K562 (cell line): ENCODE data around the gene CSAG1. TPM values are rescaled to one million over a fixed set of nuclear protein-coding genes. Genes with fewer than 3 reads are reported as not detected.

Experiments used
- ATAC-seq: fragments of 200-7000 bp; cut with Tn5 transposase; 3 replicates; pipeline ENCODE4 v1.9.1; 2020; ENCODE audit warnings: moderate library complexity
- Bru-seq: library from RNA; stranded (reverse); fragments of 400-500 nt; gene quantifications from one replicate; lab custom pipeline; 2021; lab: Mats Ljungman, UMichigan
- BruChase-seq, 2 experiments: library from RNA; stranded (reverse); fragments of 400-500 nt; gene quantifications; one replicate each; lab custom pipeline; 2021; lab: Mats Ljungman, UMichigan
- BruUV-seq: library from RNA; stranded (reverse); fragments of 400-500 nt; replicated peaks from 2 replicates; lab custom pipeline; 2021; lab: Mats Ljungman, UMichigan
- CTCF ChIA-PET: fragments of 300-600 bp; formaldehyde crosslinking; extraction: SDS; loops from one replicate; lab custom pipeline; 2021; ENCODE audit warnings: low intra/inter-chr PET ratio; lab: Yijun Ruan, JAX
- POLR2A ChIA-PET: fragments of 300-600, 350-650 bp; sonication (Branson Sonifier 250); formaldehyde crosslinking; extraction: SDS; loops from one replicate; lab custom pipeline; 2021; ENCODE audit warnings: antibody characterized with exemption, inconsistent platforms; lab: Yijun Ruan, JAX
- DNase-seq, 4 experiments: peaks; one replicate each; pipeline versions ENCODE4 v3.0.0 to v3.0.0-alpha.2; 2011 to 2018; ENCODE audit warnings: low spot score in 3 of 4, mixed read lengths in 3 of 4; ENCODE audit errors: extremely low read depth in 1 of 4
- FAIRE-seq: peaks from 2 replicates; lab custom pipeline; 2011; peaks lifted over from hg19 to GRCh38; lab: Jason Lieb, UNC
- H2AFZ ChIP-seq: 2 replicates; pipeline ENCODE4 v1.6.0; 2011; ENCODE audit warnings: low read depth, low read length, control low read depth, inconsistent platforms
- H3K27ac ChIP-seq: fragments of 200-600 bp; 3 replicates; pipeline ENCODE4 v1.8.0; 2011; ENCODE audit warnings: low read depth, mild to moderate bottlenecking, control low read depth, inconsistent platforms, low read length, moderate library complexity, mixed read lengths; ENCODE audit errors: extremely low read depth
- H3K27me3 ChIP-seq, 2 experiments: fragments of 300-600 bp in 1 of 2; 2 replicates in 1 of 2; 3 replicates in 1 of 2; pipeline versions ENCODE4 v1.6.0 to v1.8.0; 2011; ENCODE audit warnings: inconsistent platforms in 2 of 2, low read length in 2 of 2, mild to moderate bottlenecking in 1 of 2, mixed read lengths in 1 of 2, moderate library complexity in 1 of 2; ENCODE audit not compliant: control insufficient read depth in 2 of 2, insufficient read depth in 2 of 2
- H3K36me3 ChIP-seq: fragments of 300-600 bp; 3 replicates; pipeline ENCODE4 v1.8.0; 2011; ENCODE audit warnings: mild to moderate bottlenecking, low read length, inconsistent platforms; ENCODE audit not compliant: control insufficient read depth, insufficient read depth
- H3K4me1 ChIP-seq, 2 experiments: fragments of 200-600 bp in 1 of 2; replicated peaks in 1 of 2; 2 replicates in 1 of 2; 3 replicates in 1 of 2; pipeline versions ENCODE4 v1.5.1 to v1.8.0; 2011; ENCODE audit warnings: inconsistent platforms in 2 of 2, low read length in 2 of 2, mild to moderate bottlenecking in 1 of 2, mixed read lengths in 1 of 2, moderate library complexity in 1 of 2; ENCODE audit not compliant: control insufficient read depth in 2 of 2, insufficient read depth in 2 of 2
- H3K4me2 ChIP-seq: 2 replicates; pipeline ENCODE4 v1.6.1; 2011; ENCODE audit warnings: low read length, control low read depth, inconsistent platforms, mixed read lengths; ENCODE audit not compliant: insufficient read depth
- H3K4me3 ChIP-seq: fragments of 200-600 bp; sonication (generic), shearing (Covaris generic); 2 replicates; pipeline ENCODE4 v1.5.1; 2016; ENCODE audit warnings: control low read depth, inconsistent platforms
- H3K79me2 ChIP-seq: fragments of 200-600 bp; 3 replicates; pipeline ENCODE4 v1.8.0; 2011; ENCODE audit warnings: low read length, inconsistent platforms; ENCODE audit not compliant: control insufficient read depth, insufficient read depth
- H3K9ac ChIP-seq, 2 experiments: 2 replicates each; pipeline versions ENCODE4 v1.6.0 to v1.6.1; 2011; ENCODE audit warnings: low read depth in 2 of 2, low read length in 2 of 2, control low read depth in 1 of 2, inconsistent platforms in 1 of 2, mild to moderate bottlenecking in 1 of 2, mixed read lengths in 1 of 2; ENCODE audit not compliant: insufficient read depth in 1 of 2
- H3K9me1 ChIP-seq: one replicate; pipeline ENCODE4 v1.6.0; 2011; ENCODE audit warnings: inconsistent platforms, mild to moderate bottlenecking, low read length, moderate library complexity; ENCODE audit not compliant: control insufficient read depth, insufficient read depth
- H3K9me3 ChIP-seq: replicated peaks from 2 replicates; pipeline ENCODE4 v1.5.1; 2011; ENCODE audit warnings: low read depth, low read length, inconsistent platforms; ENCODE audit not compliant: control insufficient read depth, insufficient read depth
- H4K20me1 ChIP-seq: replicated peaks from 2 replicates; pipeline ENCODE4 v1.6.1; 2011; ENCODE audit warnings: low read length, inconsistent platforms, mixed read lengths; ENCODE audit not compliant: control insufficient read depth, insufficient read depth
- CHD1 ChIP-seq: fragments of 200-600 bp; sonication (generic); IDR thresholded peaks from one replicate; pipeline ENCODE4 v1.6.1; 2012; ENCODE audit warnings: mild to moderate bottlenecking, moderate library complexity, low read length, inconsistent platforms
- HCFC1 ChIP-seq: IDR thresholded peaks from 2 replicates; pipeline ENCODE4 v1.6.1; 2012; ENCODE audit warnings: low read depth, low read length, improper control_type of control experiment
- HNRNPK ChIP-seq: fragments of 200-400 bp; formaldehyde crosslinking; IDR thresholded peaks from one replicate; pipeline ENCODE4 v1.6.1; 2018; ENCODE audit warnings: mild to moderate bottlenecking, low read depth, low read length; ENCODE audit not compliant: poor library complexity, severe bottlenecking
- MITF ChIP-seq: IDR thresholded peaks from 2 replicates; pipeline ENCODE4 v1.6.1; 2014; ENCODE audit warnings: antibody characterized with exemption
- NCOA1 ChIP-seq: fragments of 450-650 bp; IDR thresholded peaks from 2 replicates; pipeline ENCODE4 v1.6.1; 2016; ENCODE audit warnings: low read depth
- NCOA6 ChIP-seq: fragments of 450-650 bp; IDR thresholded peaks from 2 replicates; pipeline ENCODE4 v1.6.1; 2017; ENCODE audit warnings: mild to moderate bottlenecking
- NRF1 ChIP-seq, 2 experiments: fragments of 450-650 bp; IDR thresholded peaks in 1 of 2; conservative IDR thresholded peaks in 1 of 2; 2 replicates each; pipeline ENCODE4 v1.6.1; 2014; ENCODE audit warnings: mild to moderate bottlenecking in 2 of 2
- SOX6 ChIP-seq: fragments of 450-650 bp; IDR thresholded peaks from 2 replicates; pipeline ENCODE4 v1.6.1; 2014; ENCODE audit warnings: mild to moderate bottlenecking
- WGBS: fragments of 100-300 bp; shearing (Covaris generic); methylation state at CpG from one replicate; pipeline ENCODE4 v1.1.6; 2016; ENCODE audit warnings: low coverage, mixed read lengths; ENCODE audit not compliant: insufficient coverage; ENCODE audit errors: missing lambda C conversion rate; 5-methylcytosine and 5-hydroxymethylcytosine counted together
- in situ Hi-C: fragments of 300-500 bp; cut with MboI; formaldehyde crosslinking; loops from 4 replicates; pipeline ENCODE4 v1.15.0; 2018; ENCODE audit warnings: inconsistent platforms, mixed read lengths
- intact Hi-C: fragments of 100-400 bp; cut with micrococcal nuclease; formaldehyde crosslinking; loops from 2 replicates; pipeline ENCODE4 v1.14.2; 2022
- long read RNA-seq, 3 experiments: library from polyadenylated mRNA in 2 of 3; library from RNA in 1 of 3; unstranded in 2 of 3; stranded (forward) in 1 of 3; transcript quantifications; one replicate each; pipeline ENCODE4 v2.0.0, GENCODE V29; 2019 to 2022
- polyA minus RNA-seq, 3 experiments: library from RNA; depleted of rRNA, polyadenylated mRNA; stranded (reverse); fragments of >200 nt; gene quantifications; 2 replicates each; pipeline ENCODE4 v1.2.3, GENCODE V29; 2011
- polyA plus RNA-seq, 8 experiments: library from polyadenylated mRNA; depleted of rRNA in 4 of 8; stranded (reverse) in 5 of 8; unstranded in 3 of 8; fragments of >200 nt; fragmentation: Nextera tagmentation in 2 of 8; fragmentation: Illumina TruSeq in 1 of 8; extraction: Ambion mirVana in 2 of 8; extraction: Trizol in 1 of 8; gene quantifications; 2 replicates each; pipeline versions ENCODE4 v1.2.1 to v1.2.3, GENCODE V29; 2011 to 2014; ENCODE audit warnings: inconsistent platforms in 1 of 8, missing spikeins in 1 of 8
- total RNA-seq, 7 experiments: library from RNA; depleted of rRNA in 6 of 7; stranded (reverse); fragments of >200 nt in 6 of 7; fragmentation: Illumina TruSeq in 2 of 7; extraction: Trizol in 2 of 7; gene quantifications; 2 replicates each; pipeline versions ENCODE4 v1.2.1 to v1.2.3, GENCODE V29; 2011 to 2021; ENCODE audit warnings: low replicate concordance in 1 of 7
- TF ChIP-seq, protein P1 (sequence below): sonication (generic); formaldehyde crosslinking; IDR thresholded peaks from 2 replicates; pipeline ENCODE4 v1.5.0; 2020; ENCODE audit warnings: missing genetic modification reagents
- TF ChIP-seq, protein P2 (sequence below): fragments of 250-450 bp; sonication (Bioruptor Pico); IDR thresholded peaks from 2 replicates; pipeline ENCODE4 v1.4.0; 2020; ENCODE audit warnings: mild to moderate bottlenecking, moderate library complexity
- TF ChIP-seq, protein P3 (sequence below): sonication (generic); formaldehyde crosslinking; IDR thresholded peaks from 2 replicates; pipeline ENCODE4 v1.9.0; 2022; ENCODE audit warnings: mild to moderate bottlenecking, missing genetic modification reagents

Gene CSAG1
- 8.6 and 12.9 TPM in 2 replicates for total RNA-seq (2011; cell fraction: chromatin; rRNA removed; ENCODE audit: low replicate concordance)
- total RNA-seq (2011; cell fraction: nucleolus; rRNA removed), result 7.0 and 8.4 TPM in 2 replicates
- total RNA-seq (2011; cell fraction: nucleoplasm; rRNA removed), result 10.9 and 18.6 TPM in 2 replicates
- 43.1 and 64.4 TPM in 2 replicates for total RNA-seq (2014; rRNA removed)
- total RNA-seq (2014; rRNA removed; fragmentation: Illumina TruSeq; extraction: Trizol), result 57.6 and 62.1 TPM in 2 replicates
- 79.3 and 85.1 TPM in 2 replicates for total RNA-seq (2015; rRNA removed; fragmentation: Illumina TruSeq; extraction: Trizol)
- total RNA-seq (2021), result 56.2 and 58.3 TPM in 2 replicates
- 57.9 and 59.2 TPM in 2 replicates for polyA plus RNA-seq (2011; rRNA removed)
- polyA plus RNA-seq (2011; cell fraction: cytosol; rRNA removed), result 24.2 and 36.1 TPM in 2 replicates
- polyA plus RNA-seq (2011; cell fraction: nucleus; rRNA removed), result 62.9 and 63.2 TPM in 2 replicates
- polyA plus RNA-seq (2012), result 98.6 and 106 TPM in 2 replicates
- 89.8 and 117 TPM in 2 replicates for polyA plus RNA-seq (2014; fragmentation: Illumina TruSeq; extraction: Trizol)
- 100 to 1,000 TPM; 158 to 170 TPM for polyA plus RNA-seq (2014; fragmentation: Nextera tagmentation; extraction: Ambion mirVana)
- polyA plus RNA-seq (2014; rRNA removed), result 51.0 and 72.4 TPM in 2 replicates
- polyA minus RNA-seq (2011; rRNA and poly(A)+ RNA removed), result 9.6 and 13.9 TPM in 2 replicates
- 7.8 and 11.5 TPM in 2 replicates for polyA minus RNA-seq (2011; cell fraction: cytosol; rRNA and poly(A)+ RNA removed)
- 5.1 and 8.0 TPM in 2 replicates for polyA minus RNA-seq (2011; cell fraction: nucleus; rRNA and poly(A)+ RNA removed)
- Bru-seq, nascent RNA, result percentile 84 among the genes with signal in this experiment
- percentile 91 among the genes with signal in this experiment for BruChase-seq, experiment 1, labeled RNA remaining after a 2-hour chase
- BruChase-seq, experiment 2, labeled RNA remaining after a 6-hour chase, result percentile 95 among the genes with signal in this experiment
- long read RNA-seq, experiment 1, transcript CSAG1-204 (4 exons, 627 nt), result minor isoform, 11 of 85 reads
- long read RNA-seq, experiment 1, transcript CSAG1-201 (4 exons, 630 nt), result major isoform, 12 of 85 reads
- long read RNA-seq, experiment 1, partial matches to known transcripts, result 22 of 85 reads
- long read RNA-seq, experiment 1, other reads (novel, unspliced or antisense), result 40 of 85 reads
- long read RNA-seq, experiment 2, transcript CSAG1-201 (4 exons, 630 nt), result minor isoform, 6 of 70 reads
- long read RNA-seq, experiment 2, transcript CSAG1-204 (4 exons, 627 nt), result major isoform, 22 of 70 reads
- long read RNA-seq, experiment 2, partial matches to known transcripts, result 13 of 70 reads
- long read RNA-seq, experiment 2, other reads (novel, unspliced or antisense), result 29 of 70 reads
- long read RNA-seq, experiment 3, transcript CSAG1-201 (4 exons, 630 nt), result minor isoform, 7 of 61 reads
- long read RNA-seq, experiment 3, transcript CSAG1-204 (4 exons, 627 nt), result major isoform, 18 of 61 reads
- long read RNA-seq, experiment 3, partial matches to known transcripts, result 8 of 61 reads
- long read RNA-seq, experiment 3, other reads (novel, unspliced or antisense), result 28 of 61 reads

DNA sequence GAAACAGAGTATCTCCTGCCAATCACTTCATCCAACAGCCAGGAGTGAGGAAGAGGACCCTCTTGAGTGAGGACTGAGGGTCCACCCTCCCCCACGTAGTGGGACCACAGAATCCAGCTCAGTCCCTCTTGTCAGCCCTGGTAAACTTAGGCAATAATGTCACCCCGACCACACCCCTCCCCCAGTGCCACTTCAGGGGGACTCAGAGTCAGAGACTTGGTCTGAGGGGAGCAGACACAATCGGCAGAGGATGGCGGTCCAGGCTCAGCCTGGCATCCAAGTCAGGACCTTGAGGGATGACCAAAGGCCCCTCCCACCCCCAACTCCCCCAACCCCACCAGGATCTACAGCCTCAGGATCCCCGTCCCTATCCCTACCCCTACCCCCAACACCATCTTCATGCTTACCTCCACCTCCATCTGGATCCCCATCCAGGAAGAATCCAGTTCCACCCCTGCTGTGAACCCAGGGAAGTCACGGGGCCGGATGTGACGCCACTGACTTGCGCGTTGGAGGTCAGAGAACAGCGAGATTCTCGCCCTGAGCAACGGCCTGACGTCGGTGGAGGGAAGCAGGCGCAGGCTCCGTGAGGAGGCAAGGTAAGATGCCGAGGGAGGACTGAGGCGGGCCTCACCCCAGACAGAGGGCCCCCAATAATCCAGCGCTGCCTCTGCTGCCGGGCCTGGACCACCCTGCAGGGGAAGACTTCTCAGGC, at the start of gene CSAG1, which contains the start of gene MAGEA12:
Gene CSAG1 (minus strand): TSS at position 461 of the 715 bp plus-strand sequence. CDS start 1,261 bp downstream, outside the sequence.
Gene MAGEA12 (plus strand): TSS at position 497 of the 715 bp plus-strand sequence. CDS start 2,405 bp downstream, outside the sequence.
- H3K27me3 ChIP-seq, result no peaks in the 10 kb centered on the region
- intact Hi-C loops, result no loop called here
- FAIRE-seq (peak; percentile 78), ATAC-seq (peak; percentile 92), DNase-seq (peak; percentile 75 to 91 (median 80))
- H3K79me2 ChIP-seq, result peaks cover 48% of the 10 kb centered on the region
- H3K4me2 ChIP-seq, result peak within 1 kb of the TSS; percentile 92
- in situ Hi-C loops, result no loop called here
- peak within 1 kb of the TSS; percentile 77 for H3K4me3 ChIP-seq
- peak within 1 kb of the TSS; percentile 79 for H3K27ac ChIP-seq
- WGBS, result 3% methylated on average over 7 of the region's 21 CpGs
- no peaks in the 10 kb centered on the region for H4K20me1 ChIP-seq
- H3K4me1 ChIP-seq, result peaks cover 0 to 5% of the 10 kb centered on the region in 2 experiments; a peak in 2 of 5 replicates
- no TSS peak for BruUV-seq
- no peaks in the 10 kb centered on the region for H3K9me3 ChIP-seq
- H3K9me1 ChIP-seq, result no peaks in the 10 kb centered on the region
- H2AFZ ChIP-seq, result peak within 1 kb of the TSS; percentile 69
- POLR2A ChIA-PET, result interaction anchor here (0.6 to 0.7 kb wide), 2 partner anchors 899 to 1818 kb away, joined by 3 read pairs; no protein-coding TSS in a partner anchor
- H3K36me3 ChIP-seq, result peaks cover 30% of the 10 kb centered on the region
- peak within 1 kb of the TSS; percentile 89 to 95 for H3K9ac ChIP-seq
- CTCF ChIA-PET, result no interaction called here
- TF ChIP-seq NRF1 (conservative IDR thresholded peaks at IDR 0.05 in 1 of 2, IDR thresholded peaks at IDR 0.05 in 1 of 2), result peak; percentile 76 to 81
- TF ChIP-seq, protein P1, sequence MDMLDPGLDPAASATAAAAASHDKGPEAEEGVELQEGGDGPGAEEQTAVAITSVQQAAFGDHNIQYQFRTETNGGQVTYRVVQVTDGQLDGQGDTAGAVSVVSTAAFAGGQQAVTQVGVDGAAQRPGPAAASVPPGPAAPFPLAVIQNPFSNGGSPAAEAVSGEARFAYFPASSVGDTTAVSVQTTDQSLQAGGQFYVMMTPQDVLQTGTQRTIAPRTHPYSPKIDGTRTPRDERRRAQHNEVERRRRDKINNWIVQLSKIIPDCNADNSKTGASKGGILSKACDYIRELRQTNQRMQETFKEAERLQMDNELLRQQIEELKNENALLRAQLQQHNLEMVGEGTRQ (CRISPR knock-in tag), result peak; percentile 82
- TF ChIP-seq NCOA6, result no peak
- TF ChIP-seq HCFC1, result peak; percentile 73
- TF ChIP-seq SOX6, result no peak
- TF ChIP-seq HNRNPK, result no peak
- TF ChIP-seq NCOA1, result no peak
- TF ChIP-seq, protein P2, sequence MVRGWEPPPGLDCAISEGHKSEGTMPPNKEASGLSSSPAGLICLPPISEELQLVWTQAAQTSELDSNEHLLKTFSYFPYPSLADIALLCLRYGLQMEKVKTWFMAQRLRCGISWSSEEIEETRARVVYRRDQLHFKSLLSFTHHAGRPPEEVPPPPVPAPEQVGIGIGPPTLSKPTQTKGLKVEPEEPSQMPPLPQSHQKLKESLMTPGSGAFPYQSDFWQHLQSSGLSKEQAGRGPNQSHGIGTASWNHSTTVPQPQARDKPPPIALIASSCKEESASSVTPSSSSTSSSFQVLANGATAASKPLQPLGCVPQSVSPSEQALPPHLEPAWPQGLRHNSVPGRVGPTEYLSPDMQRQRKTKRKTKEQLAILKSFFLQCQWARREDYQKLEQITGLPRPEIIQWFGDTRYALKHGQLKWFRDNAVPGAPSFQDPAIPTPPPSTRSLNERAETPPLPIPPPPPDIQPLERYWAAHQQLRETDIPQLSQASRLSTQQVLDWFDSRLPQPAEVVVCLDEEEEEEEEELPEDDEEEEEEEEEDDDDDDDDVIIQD (CRISPR knock-in tag), result no peak
- no peak for TF ChIP-seq CHD1
- TF ChIP-seq MITF, result peak; percentile 18; the same call in 1 of the 2 replicates
- TF ChIP-seq, protein P3, sequence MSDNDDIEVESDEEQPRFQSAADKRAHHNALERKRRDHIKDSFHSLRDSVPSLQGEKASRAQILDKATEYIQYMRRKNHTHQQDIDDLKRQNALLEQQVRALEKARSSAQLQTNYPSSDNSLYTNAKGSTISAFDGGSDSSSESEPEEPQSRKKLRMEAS (CRISPR knock-in tag), result no peak
